GM19238 (cell line): ENCODE results near the gene SELENBP1.
"Not testable (repeated sequence)": the region's sequence is repeated elsewhere in the genome, so short reads cannot be mapped to it uniquely, and the experiment has no call there.

Source experiments
- DNase-seq: peaks from one replicate; pipeline ENCODE4 v3.0.0; 2011; ENCODE audit warnings: low spot score; ENCODE audit not compliant: insufficient read length

Gene SELENBP1

GRCh38 chr1:151377150-151377884, 4.8 kb upstream of the SELENBP1 start:
- DNase-seq = no peak

- no peak for DNase-seq
Observed at GRCh38 chr1:151373196-151373595, 691 bp upstream of the SELENBP1 start.

- DNase-seq = no peak
Observed at GRCh38 chr1:151371370-151372057, 991 bp downstream of the SELENBP1 start.

DNA sequence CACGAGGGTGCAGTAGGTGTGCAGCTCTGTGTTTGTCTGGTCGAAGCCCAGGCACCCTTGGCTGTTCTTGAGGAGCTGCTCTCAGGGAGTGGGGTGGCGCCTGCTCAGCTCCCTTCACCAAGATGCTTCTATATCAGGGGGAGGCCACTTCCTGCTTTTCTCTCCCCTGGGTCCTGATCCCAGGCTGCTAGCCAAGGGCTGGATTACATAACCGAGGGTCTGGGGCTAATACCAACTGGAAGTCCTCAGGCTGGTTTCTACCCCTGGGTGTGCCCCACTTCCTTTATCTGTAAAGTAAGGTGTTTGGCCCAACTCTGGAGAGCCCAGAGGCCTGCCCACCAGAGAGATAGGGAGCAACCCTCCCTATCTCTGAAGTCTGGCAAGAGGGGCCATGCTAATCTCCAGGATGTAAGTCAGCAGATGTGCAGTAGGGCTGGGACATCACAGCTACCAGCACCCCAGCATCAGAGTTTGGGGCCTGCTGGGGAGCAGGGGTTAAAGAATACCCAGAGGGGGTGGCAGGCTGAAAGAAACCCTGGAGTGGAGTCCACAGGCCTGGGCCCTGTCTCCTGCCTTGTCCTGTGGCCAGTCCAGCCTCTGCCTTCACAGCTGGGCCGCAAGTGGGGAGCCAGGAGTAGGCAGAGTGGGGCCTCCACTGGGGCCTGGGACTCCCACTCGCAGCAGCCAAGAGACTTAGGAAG, 2.1 kb downstream of the SELENBP1 start:
- no peak for DNase-seq

GRCh38 chr1:151369621-151370048, 2.9 kb downstream of the SELENBP1 start:
- no peak for DNase-seq

DNA sequence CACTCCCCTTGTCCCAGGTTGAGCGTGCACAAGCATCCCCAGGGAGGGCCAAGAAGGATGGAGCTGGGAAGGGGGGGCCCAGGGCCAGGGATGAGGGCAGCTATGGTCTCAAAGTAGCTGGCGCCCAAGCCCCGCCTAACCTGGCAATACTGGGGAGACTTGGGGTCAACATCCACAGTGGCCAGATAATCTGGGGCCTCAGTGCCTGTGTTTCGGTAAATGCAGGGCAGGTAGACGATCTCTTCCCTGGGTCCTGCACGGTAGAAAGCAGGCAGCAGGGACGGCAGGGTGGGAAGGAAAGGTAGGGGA, 3.2 kb downstream of the SELENBP1 start:
- no peak for DNase-seq

DNA sequence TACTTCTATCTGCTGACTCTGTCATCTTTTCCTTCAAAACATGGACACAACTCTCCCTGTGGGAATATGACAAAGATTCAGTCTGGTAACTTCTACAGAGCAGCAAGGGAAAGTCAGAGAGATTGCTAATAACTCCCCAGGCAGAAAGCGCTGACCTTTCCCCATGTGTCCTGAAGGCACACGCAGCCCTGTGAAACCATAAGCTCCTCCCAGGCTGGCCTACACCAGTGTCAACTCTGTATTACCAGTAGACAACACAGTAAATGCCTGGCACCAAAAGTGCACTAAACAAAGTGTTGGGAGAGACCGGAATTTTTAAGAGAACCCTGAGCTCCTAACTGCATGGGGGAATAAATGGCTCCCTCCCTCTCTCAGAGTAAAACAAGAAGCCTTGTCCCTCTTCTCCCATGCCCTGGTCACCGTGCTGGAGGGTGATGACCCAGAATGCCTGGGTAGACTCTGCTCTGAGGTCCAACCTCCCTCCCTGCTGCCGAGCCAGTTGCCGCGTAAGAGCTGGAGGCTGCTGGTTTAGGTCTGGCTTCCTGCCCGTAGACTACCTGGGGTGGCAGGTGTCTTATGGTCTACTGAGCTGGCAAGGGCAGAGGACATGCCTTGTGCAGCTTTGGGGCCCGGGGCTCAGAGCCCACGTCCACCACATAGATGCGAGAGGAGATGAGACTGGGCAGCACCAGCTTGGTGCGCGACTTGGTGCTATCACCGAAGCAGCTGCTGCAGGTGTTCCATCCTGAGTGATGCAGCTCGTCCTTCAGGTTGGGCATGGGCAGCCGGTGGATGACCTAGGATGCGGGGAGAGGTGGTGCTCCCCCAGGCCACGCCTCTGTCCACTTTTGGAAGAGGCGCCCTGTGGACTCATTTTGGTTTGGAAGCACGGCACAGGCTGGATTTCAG, 3.9 kb downstream of the SELENBP1 start:
- DNase-seq = no peak

GRCh38 chr1:151367658-151368392, 4.7 kb downstream of the SELENBP1 start:
- DNase-seq = no peak

DNA sequence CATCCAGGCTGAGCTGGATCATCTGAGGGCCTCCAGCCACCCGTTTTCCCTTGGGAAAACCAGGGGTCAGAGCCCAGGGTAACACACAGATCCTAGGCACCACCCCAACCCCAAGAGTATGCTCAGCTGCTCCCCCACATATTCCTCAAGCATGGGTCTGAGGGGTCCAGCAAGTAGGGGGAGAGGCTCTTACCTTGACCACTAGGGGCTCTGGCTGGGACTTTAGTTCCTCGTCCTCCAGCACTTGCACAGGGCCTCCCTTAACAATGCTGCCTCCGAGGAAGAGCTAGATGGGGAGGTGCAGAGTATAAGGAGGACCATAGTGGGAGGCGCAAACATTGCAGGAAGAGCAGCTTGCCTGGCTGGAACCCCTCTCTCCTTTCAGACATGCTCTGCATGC, 7.5 kb downstream of the SELENBP1 start:
- DNase-seq = no peak

- no peak for DNase-seq
Observed at GRCh38 chr1:151362308-151363155, 10.0 kb downstream of the SELENBP1 start.

DNA sequence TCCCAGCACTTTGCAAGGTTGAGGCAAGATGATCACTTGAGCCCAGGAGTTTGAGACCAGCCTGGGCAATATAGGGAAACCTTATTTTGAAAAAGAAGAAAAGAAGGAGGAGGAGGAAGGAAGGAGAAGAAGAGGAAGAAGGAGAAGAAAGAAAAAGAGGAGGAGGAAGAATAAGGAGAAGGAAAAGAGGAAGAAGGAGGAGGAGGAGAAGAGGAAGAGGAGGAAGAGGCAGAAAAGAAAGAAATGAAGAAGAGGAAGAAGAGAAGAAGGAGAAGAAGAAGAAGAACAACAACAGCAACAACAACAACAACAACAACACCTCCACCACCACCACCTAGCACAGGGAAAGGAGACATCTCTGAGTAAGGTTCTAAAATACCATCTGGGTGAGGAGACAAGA, 10.6 kb downstream of the SELENBP1 start:
- no peak for DNase-seq

DNA sequence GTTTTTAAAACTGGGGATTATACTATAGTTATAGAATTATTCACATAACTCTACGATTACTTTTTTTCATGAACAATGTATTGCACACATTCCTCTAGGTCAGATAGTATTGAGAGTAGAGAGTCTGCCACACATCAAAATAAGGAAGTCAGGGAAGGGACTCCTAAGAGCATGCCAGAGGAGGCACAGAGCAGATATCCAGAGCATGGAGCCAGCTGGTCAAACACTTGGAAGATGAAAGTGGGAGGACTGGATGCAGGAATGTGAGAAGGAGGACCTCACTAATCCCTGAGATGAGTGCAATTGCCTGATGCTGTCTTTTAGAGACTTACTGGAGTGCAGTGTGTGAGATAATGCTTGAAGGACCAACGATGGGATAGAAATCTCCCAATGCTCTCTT, 15.8 kb downstream of the SELENBP1 start:
- DNase-seq = no peak

DNA sequence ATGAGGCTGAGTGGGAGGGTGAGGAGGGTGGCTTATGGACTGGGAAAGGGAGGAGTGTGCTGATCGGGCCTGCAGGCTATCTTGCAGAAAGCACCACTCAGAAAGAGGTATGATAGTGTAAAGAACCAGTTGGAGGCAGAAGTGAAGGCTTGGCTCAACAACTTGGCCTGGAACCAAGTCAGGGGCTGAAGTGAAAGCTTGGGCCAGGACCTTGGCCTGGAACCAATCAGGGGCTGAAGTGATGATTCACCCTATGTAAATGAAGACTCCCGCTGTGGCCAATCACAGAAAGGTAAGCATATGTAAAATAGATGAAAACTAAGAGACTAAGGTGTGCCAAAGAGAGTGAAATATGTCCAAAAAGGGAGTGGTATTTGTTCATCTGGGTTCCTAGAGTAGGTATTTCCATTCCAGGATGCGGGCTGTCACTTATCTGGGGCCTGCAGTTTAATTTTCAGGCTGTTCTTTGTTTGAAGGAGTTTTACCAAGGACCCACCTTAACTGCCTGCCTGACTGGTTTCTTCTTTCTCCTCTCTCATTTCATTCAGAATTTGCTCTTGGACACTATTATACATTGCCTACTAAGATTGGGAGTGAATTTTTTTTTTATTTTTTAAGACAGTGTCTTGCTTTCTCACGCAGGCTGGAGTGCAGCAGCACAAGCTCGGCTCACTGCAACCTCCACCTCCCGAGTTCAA, 20.3 kb downstream of the SELENBP1 start:
- no peak for DNase-seq

DNA sequence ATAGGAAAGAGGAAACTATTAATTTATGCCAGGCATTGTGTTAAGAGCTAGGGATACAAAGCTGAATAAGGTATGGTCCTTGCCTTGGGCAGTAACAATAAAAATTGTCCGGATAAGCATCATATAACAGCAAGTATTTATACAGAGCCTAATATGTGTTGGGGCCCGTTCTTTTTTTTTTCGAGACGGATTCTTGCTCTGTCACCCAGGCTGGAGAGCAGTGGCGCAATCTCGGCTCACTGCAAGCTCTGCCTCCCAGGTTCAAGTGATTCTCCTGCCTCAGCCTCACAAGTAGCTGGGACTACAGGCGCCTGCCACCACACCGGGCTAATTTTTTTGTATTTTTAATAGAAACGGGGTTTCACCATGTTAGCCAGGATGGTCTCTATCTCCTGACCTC, 22.2 kb downstream of the SELENBP1 start:
- DNase-seq = not testable (repeated sequence)

DNA sequence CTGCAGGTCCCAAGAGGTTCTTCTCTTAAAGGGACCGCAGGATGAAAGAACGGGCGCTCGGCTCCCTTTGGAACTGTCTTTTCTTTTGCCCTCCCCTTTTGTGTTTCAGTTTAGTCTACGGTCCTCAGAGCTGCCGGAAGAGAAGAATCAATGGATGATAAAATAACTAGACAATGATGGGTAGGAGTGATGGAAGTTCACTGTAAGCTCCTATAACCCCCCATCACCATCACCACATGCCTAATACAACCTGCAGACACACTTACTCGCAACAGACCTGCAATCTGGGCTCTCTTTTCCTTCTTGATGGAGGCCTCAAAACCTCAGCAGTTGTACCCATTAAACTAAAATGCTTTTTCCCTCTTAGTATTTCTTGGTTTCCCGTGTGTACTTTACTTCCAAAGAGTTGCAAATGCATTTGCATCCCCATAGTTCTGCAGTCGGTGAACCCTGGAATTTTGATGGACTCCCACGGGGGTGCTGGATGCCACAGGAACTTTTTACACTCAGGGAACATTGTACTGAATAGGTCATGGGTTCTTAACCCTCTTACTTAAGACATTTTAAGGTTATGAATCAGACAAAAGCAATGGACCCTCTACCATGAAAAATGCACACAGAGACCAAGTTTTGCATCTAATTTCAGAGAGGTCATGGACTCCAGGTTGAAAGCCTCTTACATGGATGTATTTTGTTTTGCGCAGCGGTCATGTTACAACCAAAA, 24.8 kb downstream of the SELENBP1 start:
- no peak for DNase-seq

DNA sequence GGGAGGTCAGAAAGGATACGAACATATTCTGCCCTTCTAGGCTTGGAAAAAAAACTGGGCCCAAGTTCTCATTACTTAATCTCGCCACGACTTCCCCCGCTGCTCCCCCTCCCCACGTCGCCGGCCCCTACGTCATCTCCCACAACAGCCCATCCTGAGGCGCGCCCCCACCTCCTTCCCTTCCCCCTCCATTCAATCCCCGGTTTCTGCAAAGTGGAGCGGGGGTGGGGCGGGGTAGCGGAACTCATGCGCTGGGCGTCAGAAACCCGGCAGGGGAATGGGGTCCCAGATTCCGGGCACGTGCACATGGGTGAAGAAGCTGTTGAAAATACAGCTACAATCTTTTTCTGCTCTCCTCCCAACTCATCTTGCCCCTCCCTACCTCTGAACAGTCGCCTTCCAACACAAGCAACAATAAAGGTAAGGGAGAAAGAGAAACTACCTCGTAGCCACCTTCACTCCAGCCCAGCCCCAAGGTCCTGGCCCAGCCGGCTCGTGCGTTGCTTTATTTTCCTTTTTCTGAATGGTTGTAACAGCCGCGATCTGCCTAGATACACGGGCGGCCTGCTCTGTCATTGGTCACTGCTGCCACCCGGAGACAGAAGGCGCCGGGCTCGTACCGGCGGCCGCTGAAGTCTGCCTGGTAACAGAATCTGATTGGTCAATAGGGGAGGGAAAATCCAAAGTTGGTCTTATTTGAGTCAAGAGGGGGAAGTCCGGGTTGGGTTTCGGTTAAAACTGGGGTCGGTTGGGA, 25.6 kb downstream of the SELENBP1 start, which contains the start of gene RFX5:
Gene RFX5, minus strand, starts transcription at position 484 of the 754 bp plus-strand sequence. CDS start 932 bp downstream, outside the sequence.
- peak; percentile 78 for DNase-seq

DNA sequence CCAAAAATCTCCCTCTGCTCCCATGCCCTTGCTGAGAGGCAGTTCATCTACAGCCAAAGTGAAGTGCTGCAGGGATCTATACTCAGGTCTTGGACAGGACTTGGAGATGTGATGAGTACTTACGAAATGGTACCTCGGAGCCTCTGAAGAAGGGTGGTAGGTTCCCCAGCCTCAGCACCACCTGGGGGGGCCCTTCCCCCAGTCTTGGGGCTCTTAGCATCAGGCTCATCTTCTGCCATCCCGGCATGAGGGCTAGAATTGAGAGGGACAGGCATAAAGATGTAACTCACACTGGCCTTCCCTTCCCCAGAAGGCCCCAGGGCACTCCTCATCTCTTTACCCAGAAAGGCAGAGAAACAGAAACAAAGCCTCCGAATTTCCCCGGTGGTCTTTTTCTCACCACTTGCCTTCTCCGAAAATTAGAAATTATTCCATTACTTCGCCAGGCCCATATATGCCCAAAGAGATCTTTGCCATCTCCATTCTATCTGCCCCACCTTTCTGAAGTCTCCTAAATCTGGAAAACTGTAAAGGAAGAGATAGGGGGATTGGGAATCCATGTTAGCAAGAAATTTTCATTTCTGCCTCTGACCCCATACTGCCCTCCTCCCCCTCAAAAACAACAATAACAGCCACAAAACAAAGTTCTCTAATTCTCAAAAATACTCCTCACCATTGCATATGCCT, 26.3 kb downstream of the SELENBP1 start:
- no peak for DNase-seq
